GM12892 (cell line): ENCODE results near the gene SH2D6.

Experiments
- POLR2A ChIP-seq: IDR thresholded peaks from 2 replicates; pipeline ENCODE4 v1.6.1; 2011; ENCODE audit warnings: low read depth, low read length, control low read depth
- POLR2AphosphoS5 ChIP-seq: IDR thresholded peaks from 2 replicates; pipeline ENCODE4 v1.6.1; 2011; ENCODE audit warnings: low read depth, low read length, control low read depth

- no peak for TF ChIP-seq POLR2AphosphoS5
- no peak for TF ChIP-seq POLR2A
Measured at GRCh38 chr2:85378257-85378656, 40.3 kb upstream of the SH2D6 start.
